IMR-90 (cell line): Measurements from ENCODE around the gene TMPRSS9. TPM values are rescaled to one million over a fixed set of nuclear protein-coding genes. Genes with fewer than 3 reads are reported as not detected.

Experiments
- ATAC-seq: fragments of 200-7000 bp; cut with Tn5 transposase; 2 replicates; pipeline ENCODE4 v1.9.1; 2020; ENCODE audit warnings: low read depth, mild to moderate bottlenecking, moderate library complexity
- BruUV-seq: library from RNA; stranded (reverse); fragments of 400-500 nt; replicated peaks from 2 replicates; lab custom pipeline; 2021; lab: Mats Ljungman, UMichigan
- CTCF ChIA-PET: fragments of 300-600 bp; formaldehyde crosslinking; extraction: SDS; loops from one replicate; lab custom pipeline; 2021; ENCODE audit warnings: antibody characterized with exemption; lab: Yijun Ruan, JAX
- POLR2A ChIA-PET: fragments of 300-600 bp; sonication (Branson Sonifier 250); formaldehyde crosslinking; loops from one replicate; lab custom pipeline; 2022; ENCODE audit warnings: antibody characterized with exemption; ENCODE audit not compliant: unreplicated experiment; lab: Charles Lee
- DNase-seq: peaks from one replicate; pipeline ENCODE4 v3.0.0; 2013
- H2AFZ ChIP-seq: replicated peaks from 2 replicates; pipeline ENCODE3; 2013; ENCODE audit warnings: low read length, mild to moderate bottlenecking; ENCODE audit not compliant: poor library complexity
- H2AK5ac ChIP-seq: 2 replicates; pipeline ENCODE4 v1.6.1; 2013; ENCODE audit warnings: low read depth, low read length, inconsistent platforms
- H2AK9ac ChIP-seq: replicated peaks from 2 replicates; pipeline ENCODE3; 2013; ENCODE audit warnings: mild to moderate bottlenecking, low read depth, low read length, moderate library complexity; ENCODE audit not compliant: poor library complexity
- H2BK120ac ChIP-seq: 2 replicates; pipeline ENCODE4 v1.6.1; 2013; ENCODE audit warnings: low read depth, low read length, inconsistent platforms
- H2BK15ac ChIP-seq: 3 replicates; pipeline ENCODE4 v1.6.1; 2013; ENCODE audit warnings: low read depth, low read length, inconsistent platforms
- H2BK20ac ChIP-seq: 2 replicates; pipeline ENCODE4 v1.6.1; 2013; ENCODE audit warnings: low read depth, mild to moderate bottlenecking, inconsistent platforms, low read length, moderate library complexity
- H2BK5ac ChIP-seq: 2 replicates; pipeline ENCODE4 v1.6.1; 2013; ENCODE audit warnings: mild to moderate bottlenecking, low read depth, low read length, inconsistent platforms; ENCODE audit not compliant: poor library complexity, severe bottlenecking
- H3K14ac ChIP-seq: replicated peaks from 2 replicates; pipeline ENCODE4 v1.6.1; 2013; ENCODE audit warnings: low read depth, low read length, inconsistent platforms
- H3K18ac ChIP-seq: 2 replicates; pipeline ENCODE4 v1.6.1; 2013; ENCODE audit warnings: low read depth, low read length, control low read depth
- H3K23ac ChIP-seq: 2 replicates; pipeline ENCODE4 v1.6.1; 2013; ENCODE audit warnings: low read depth, low read length, inconsistent platforms
- H3K27ac ChIP-seq: 2 replicates; pipeline ENCODE4 v1.5.1; 2013; ENCODE audit warnings: mild to moderate bottlenecking, control low read depth, low read length; ENCODE audit not compliant: insufficient read depth
- H3K27me3 ChIP-seq: 2 replicates; pipeline ENCODE4 v1.6.1; 2013; ENCODE audit warnings: low read length; ENCODE audit not compliant: control insufficient read depth, insufficient read depth
- H3K36me3 ChIP-seq: 2 replicates; pipeline ENCODE4 v1.6.1; 2013; ENCODE audit warnings: low read length, mixed read lengths; ENCODE audit not compliant: control insufficient read depth, insufficient read depth
- H3K4ac ChIP-seq: 2 replicates; pipeline ENCODE4 v1.6.1; 2013; ENCODE audit warnings: low read depth, low read length, inconsistent platforms
- H3K4me1 ChIP-seq: 2 replicates; pipeline ENCODE4 v1.6.1; 2013; ENCODE audit warnings: low read length, mixed read lengths; ENCODE audit not compliant: control insufficient read depth, insufficient read depth
- H3K4me2 ChIP-seq: 2 replicates; pipeline ENCODE4 v1.6.1; 2013; ENCODE audit warnings: low read depth, mild to moderate bottlenecking, control low read depth, low read length, moderate library complexity
- H3K4me3 ChIP-seq: 2 replicates; pipeline ENCODE4 v1.5.1; 2013; ENCODE audit warnings: low read depth, mild to moderate bottlenecking, control low read depth, low read length, moderate library complexity; ENCODE audit not compliant: insufficient read depth
- H3K56ac ChIP-seq: 2 replicates; pipeline ENCODE4 v1.6.1; 2013; ENCODE audit warnings: low read length, inconsistent platforms; ENCODE audit not compliant: insufficient read depth; ENCODE audit errors: extremely low read depth
- H3K79me1 ChIP-seq, 2 experiments: 2 replicates each; pipeline ENCODE4 v1.6.1; 2013; ENCODE audit warnings: low read length in 2 of 2, inconsistent platforms in 1 of 2, low read depth in 1 of 2
- H3K9ac ChIP-seq: 2 replicates; pipeline ENCODE4 v1.6.1; 2013; ENCODE audit warnings: low read depth, low read length, control low read depth
- H3K9me1 ChIP-seq: 2 replicates; pipeline ENCODE4 v1.6.1; 2013; ENCODE audit warnings: low read length, inconsistent platforms; ENCODE audit not compliant: insufficient read depth
- H3K9me3 ChIP-seq: 2 replicates; pipeline ENCODE4 v1.6.1; 2013; ENCODE audit warnings: low read length; ENCODE audit not compliant: control insufficient read depth, insufficient read depth
- H4K20me1 ChIP-seq: 2 replicates; pipeline ENCODE4 v1.6.1; 2013; ENCODE audit warnings: low read length, inconsistent platforms; ENCODE audit not compliant: insufficient read depth
- H4K5ac ChIP-seq: 2 replicates; pipeline ENCODE4 v1.6.1; 2013; ENCODE audit warnings: mild to moderate bottlenecking, low read depth, low read length, control low read depth
- H4K8ac ChIP-seq, 2 experiments: 2 replicates each; pipeline ENCODE4 v1.6.1; 2013; ENCODE audit warnings: low read depth in 2 of 2, low read length in 2 of 2, control low read depth in 1 of 2, inconsistent platforms in 1 of 2
- H4K91ac ChIP-seq: 2 replicates; pipeline ENCODE4 v1.6.1; 2013; ENCODE audit warnings: low read depth, low read length, inconsistent platforms; ENCODE audit not compliant: insufficient read depth
- SMC3 ChIP-seq: fragments of 150-350 bp; IDR thresholded peaks from 2 replicates; pipeline ENCODE4 v1.6.1; 2016; ENCODE audit warnings: low read depth, mild to moderate bottlenecking, antibody characterized with exemption, low read length, moderate library complexity
- WGBS, 2 experiments: methylation state at CpG; one replicate each; pipeline versions ENCODE4 v1.1.5 to v1.1.7; 2013; ENCODE audit warnings: missing lambda C conversion rate in 2 of 2; ENCODE audit not compliant: insufficient read length in 1 of 2; ENCODE audit errors: extremely low coverage in 2 of 2; 5-methylcytosine and 5-hydroxymethylcytosine counted together
- dilution Hi-C: fragments of 300-500 bp; cut with HindIII; formaldehyde crosslinking; loops from one replicate; pipeline ENCODE4 v1.14.3; 2018; ENCODE audit warnings: low sequenced_read_pairs; ENCODE audit not compliant: unreplicated experiment
- in situ Hi-C: fragments of 300-500 bp; cut with MboI; formaldehyde crosslinking; loops from 3 replicates; pipeline ENCODE4 v1.14.3; 2019; ENCODE audit warnings: low sequenced_read_pairs, inconsistent platforms, mixed read lengths
- intact Hi-C: fragments of 100-400 bp; cut with micrococcal nuclease; formaldehyde crosslinking; loops from 2 replicates; pipeline ENCODE4 v1.10.0; 2022
- polyA plus RNA-seq, 3 experiments: library from polyadenylated mRNA; depleted of rRNA; stranded (reverse); fragments of >200 nt; gene quantifications; 2 replicates each; pipeline ENCODE4 v1.2.3, GENCODE V29; 2012; ENCODE audit warnings: low replicate concordance in 1 of 3
- total RNA-seq: library from RNA; depleted of rRNA; stranded (reverse); fragments of >200 nt; gene quantifications from 2 replicates; pipeline ENCODE4 v1.2.3, GENCODE V29; 2012

The TMPRSS9 gene
- total and polyA plus RNA-seq, 2 of the 4 experiments (the other 2 are of a cell fraction): not detected

DNA sequence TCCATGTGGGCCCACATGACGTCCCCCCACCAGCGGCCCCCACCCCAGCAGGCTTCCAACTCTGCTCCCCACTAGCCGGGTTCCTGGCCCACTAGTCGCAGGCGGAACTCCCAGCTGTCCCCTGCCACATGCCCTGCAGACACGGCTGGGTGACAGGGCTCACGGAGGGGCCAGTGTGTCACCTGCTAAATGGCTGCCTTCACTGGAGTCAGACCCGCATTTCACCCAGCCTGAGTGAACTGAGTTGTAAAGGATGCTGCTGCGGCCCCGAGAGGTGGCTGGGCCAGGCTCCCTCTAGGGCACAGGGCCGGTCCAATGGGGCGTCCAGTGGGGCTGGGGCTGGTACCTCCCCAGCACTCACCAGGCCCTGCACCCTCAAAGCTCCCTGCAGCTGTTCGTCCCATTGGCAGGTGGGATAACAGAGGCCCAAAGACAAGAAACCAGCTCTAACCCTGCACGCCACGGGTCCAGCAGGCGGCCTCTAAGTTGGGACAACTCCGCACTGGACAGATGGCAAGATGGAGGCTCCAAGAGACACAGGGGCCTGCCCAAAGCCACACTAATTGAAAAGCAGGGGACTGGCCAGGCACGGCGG, 93.5 kb downstream of the TMPRSS9 start:
- Histone ChIP-seq H3K4me2 (no peak overlapping the region), H2AK5ac (no peak overlapping the region), H3K79me1 (peaks cover 5 to 50% of the 10 kb centered on the region in 2 experiments; a peak in 2 of 4 replicates), H4K91ac (no peak overlapping the region), H3K27ac (no peak overlapping the region), H4K5ac (no peak overlapping the region), H3K4me3 (no peak overlapping the region), H4K20me1 (peaks cover 63% of the 10 kb centered on the region), H3K56ac (no peak overlapping the region), H3K9ac (no peak overlapping the region), H3K27me3 (no peaks in the 10 kb centered on the region), H2AK9ac (peak overlapping the region; percentile 65), H4K8ac (no peak overlapping the region), H3K4ac (no peak overlapping the region), H2BK20ac (no peak overlapping the region), H2BK120ac (no peak overlapping the region), H3K9me1 (0 out of 2 replicates have a peak, but pooled peaks cover 9% of the 10 kb centered on the region), H3K14ac (no peak overlapping the region), H3K36me3 (peaks cover 4% of the 10 kb centered on the region), H3K23ac (no peak overlapping the region), H3K9me3 (no peaks in the 10 kb centered on the region), H3K4me1 (no peaks in the 10 kb centered on the region), H2BK15ac (no peak overlapping the region), H2BK5ac (no peak overlapping the region), H2AFZ (no peak overlapping the region), H3K18ac (no peak overlapping the region)
- ATAC-seq: no peak
- POLR2A ChIA-PET: no interaction called here
- no TSS peak for BruUV-seq
- CTCF ChIA-PET: interaction anchor here (0.6 kb wide), 2 partner anchors 54 to 981 kb away, joined by 3 to 4 read pairs; no protein-coding TSS in a partner anchor
- WGBS, 2 experiments: 95% methylated on average over 7 of the region's 19 CpGs; no CpG with 5 or more reads in 1 of the 2 experiments
- intact Hi-C loops (no loop called here), in situ Hi-C loops (no loop called here), dilution Hi-C loops (no loop called here)
- no peak for DNase-seq
- no peak for TF ChIP-seq SMC3
